HG02610 (cell line): ENCODE results near the gene MEGF6.

Experiments
- ATAC-seq: cut with Tn5 transposase; IDR thresholded peaks from one replicate; pipeline ENCODE4 v1.9.1; 2021; ENCODE audit warnings: mild to moderate bottlenecking, moderate library complexity; ENCODE audit not compliant: unreplicated experiment

The MEGF6 gene

GRCh38 chr1:3644273-3644672 lies 33.0 kb upstream of the MEGF6 start:
- ATAC-seq, result no peak

GRCh38 chr1:3642919-3643675 lies 31.8 kb upstream of the MEGF6 start:
- no peak for ATAC-seq

- ATAC-seq, result no peak
Observed at GRCh38 chr1:3641816-3642215, 30.5 kb upstream of the MEGF6 start.

- no peak for ATAC-seq
Observed at GRCh38 chr1:3641046-3641760, 29.9 kb upstream of the MEGF6 start.

- no peak for ATAC-seq
Observed at GRCh38 chr1:3640121-3640837, 29.0 kb upstream of the MEGF6 start.

- no peak for ATAC-seq
Observed at GRCh38 chr1:3639397-3639911, 28.1 kb upstream of the MEGF6 start.

- no peak for ATAC-seq
Observed at GRCh38 chr1:3638676-3639075, 27.4 kb upstream of the MEGF6 start.

GRCh38 chr1:3638027-3638426 lies 26.7 kb upstream of the MEGF6 start:
- no peak for ATAC-seq

- ATAC-seq, result no peak
Observed at GRCh38 chr1:3636531-3636930, 25.2 kb upstream of the MEGF6 start.

GRCh38 chr1:3636080-3636479 lies 24.8 kb upstream of the MEGF6 start:
- no peak for ATAC-seq

- no peak for ATAC-seq
Observed at GRCh38 chr1:3634059-3634800, 22.9 kb upstream of the MEGF6 start.

GRCh38 chr1:3633344-3634058 lies 22.2 kb upstream of the MEGF6 start:
- ATAC-seq, result no peak

- no peak for ATAC-seq
Observed at GRCh38 chr1:3632716-3633343, 21.5 kb upstream of the MEGF6 start.

GRCh38 chr1:3632298-3632697 lies 21.0 kb upstream of the MEGF6 start:
- ATAC-seq, result no peak

- ATAC-seq, result no peak
Observed at GRCh38 chr1:3631320-3632260, 20.3 kb upstream of the MEGF6 start.

- ATAC-seq, result no peak
Observed at GRCh38 chr1:3630914-3631313, 19.6 kb upstream of the MEGF6 start.

- ATAC-seq, result no peak
Observed at GRCh38 chr1:3630161-3630611, 18.9 kb upstream of the MEGF6 start.

- ATAC-seq, result no peak
Observed at GRCh38 chr1:3629561-3630160, 18.4 kb upstream of the MEGF6 start.
